Measurements from ENCODE around the gene CHD1L. TPM values are rescaled to one million over a fixed set of nuclear protein-coding genes. Genes with fewer than 3 reads are reported as not detected.

The CHD1L gene
- total and polyA plus RNA-seq, 2 donors (not counting 3 experiments of a cell fraction or from before 2014, with no cell fraction given), result 12.3 to 33.8 TPM

- H3K27ac ChIP-seq (ENCODE audit: insufficient read depth, low read depth, low read length), result no peak overlapping the region
Measured at GRCh38 chr1:147287133-147287865, 44.8 kb downstream of the CHD1L start.

More at GRCh38 chr1:147287133-147287865, 44.8 kb downstream of the CHD1L start:
- Histone ChIP-seq H3K9me3 (replicated peaks; ENCODE audit: control insufficient read depth, insufficient read depth, low read length) (no peaks in the 10 kb centered on the region), H3K9me1 (replicated peaks; ENCODE audit: control insufficient read depth, extremely low read depth, insufficient read depth, low read length) (no peaks in the 10 kb centered on the region), H3K79me2 (ENCODE audit: control insufficient read depth, insufficient read depth, low read length) (no peaks in the 10 kb centered on the region), H3K36me3 (ENCODE audit: control insufficient read depth in 2 of 2, extremely low read depth in 1 of 2, insufficient read depth in 2 of 2, low read length in 2 of 2) (peaks cover 2 to 11% of the 10 kb centered on the region in 2 experiments), H2AFZ (ENCODE audit: low read depth, low read length) (no peak overlapping the region), H3K4me1 (ENCODE audit: control insufficient read depth, extremely low read depth, insufficient read depth, low read length) (no peaks in the 10 kb centered on the region), H3K4me3 (replicated peaks in 1 of 3; ENCODE audit: insufficient read depth in 1 of 3, low read depth in 1 of 3, low read length in 3 of 3) (no peak overlapping the region), H3K9ac (replicated peaks; ENCODE audit: extremely low read depth, insufficient read depth, low read length) (no peak overlapping the region), H3K4me2 (ENCODE audit: insufficient read depth, low read length) (no peak overlapping the region), H4K20me1 (replicated peaks; ENCODE audit: control insufficient read depth, extremely low read depth, insufficient read depth, low read length) (no peaks in the 10 kb centered on the region), H3K27me3 (ENCODE audit: control insufficient read depth in 2 of 2, insufficient read depth in 2 of 2, low read length in 2 of 2) (no peaks in the 10 kb centered on the region)
- CTCF ChIA-PET, result interaction anchor here (1.0 to 1.9 kb wide), 2 partner anchors 14 to 44 kb away, joined by 3 to 6 read pairs; no protein-coding TSS in a partner anchor
- TF ChIP-seq FOS (IDR thresholded peaks at IDR 0.05; ENCODE audit: borderline replicate concordance, insufficient read depth, low read length) (no peak), JUN (IDR thresholded peaks at IDR 0.05; ENCODE audit: borderline replicate concordance, insufficient read depth, insufficient read length, low read depth) (no peak), CTCF (IDR thresholded peaks at IDR 0.05; ENCODE audit: extremely low read depth in 1 of 2, insufficient read depth in 1 of 2, low read depth in 1 of 2, low read length in 2 of 2) (no peak), POLR2AphosphoS5 (IDR thresholded peaks at IDR 0.05; ENCODE audit: insufficient read depth, low read depth, low read length) (no peak), EZH2 (IDR thresholded peaks at IDR 0.05; ENCODE audit: borderline replicate concordance, low read depth, low read length, severe bottlenecking) (no peak), GATA2 (IDR thresholded peaks at IDR 0.05; ENCODE audit: insufficient read depth, insufficient read length, low read depth, low read length) (no peak), MAX (IDR thresholded peaks at IDR 0.05; ENCODE audit: insufficient read depth, insufficient read length) (no peak), MYC (IDR thresholded peaks at IDR 0.05; ENCODE audit: low read depth, low read length) (no peak), POLR2A (IDR thresholded peaks at IDR 0.05; ENCODE audit: low read depth, low read length) (no peak)
- POLR2A ChIA-PET, result no interaction called here
- BruUV-seq (replicated peaks), result no TSS peak
- FAIRE-seq (no peak), DNase-seq (ENCODE audit: low read depth, low spot score) (no peak)
- dilution Hi-C loops (cut with MboI; ENCODE audit: extremely low pct_ligation_motif_present, low sequenced_read_pairs), result no loop called here
- intact Hi-C loops (cut with micrococcal nuclease), result no loop called here

All from endothelial cell of umbilical vein (primary cell).